Coronary artery (tissue), 2 donors: ENCODE data around the gene PCDHGC3.
A peak's percentile ranks its signal among the peaks of the same experiment; 100 is the strongest.

ENCODE experiments used
- DNase-seq: peaks from one replicate; pipeline ENCODE4 v3.0.0-alpha.2; 2017; ENCODE audit warnings: low spot score
- H3K27ac ChIP-seq, 2 donors: fragments of 200-600 bp; sonication (generic); one replicate each; pipeline ENCODE4 v1.5.1; 2016 to 2019
- H3K4me3 ChIP-seq: fragments of 200-600 bp; sonication (generic); 2 replicates; pipeline ENCODE4 v1.5.1; 2016; ENCODE audit warnings: mild to moderate bottlenecking, moderate library complexity
- TF ChIP-seq, protein P1 (sequence below): fragments of 200-600 bp; sonication (generic); IDR thresholded peaks from one replicate; pipeline ENCODE4 v1.5.1; 2019; ENCODE audit warnings: antibody characterized with exemption

Gene PCDHGC3

GRCh38 chr5:141516672-141517025 is 40.9 kb downstream of the PCDHGC3 start:
- DNase-seq, result no peak
- Histone ChIP-seq H3K4me3 (no peak overlapping the region), H3K27ac (peak overlapping the region; percentile 76 to 94)
- TF ChIP-seq, protein P1, sequence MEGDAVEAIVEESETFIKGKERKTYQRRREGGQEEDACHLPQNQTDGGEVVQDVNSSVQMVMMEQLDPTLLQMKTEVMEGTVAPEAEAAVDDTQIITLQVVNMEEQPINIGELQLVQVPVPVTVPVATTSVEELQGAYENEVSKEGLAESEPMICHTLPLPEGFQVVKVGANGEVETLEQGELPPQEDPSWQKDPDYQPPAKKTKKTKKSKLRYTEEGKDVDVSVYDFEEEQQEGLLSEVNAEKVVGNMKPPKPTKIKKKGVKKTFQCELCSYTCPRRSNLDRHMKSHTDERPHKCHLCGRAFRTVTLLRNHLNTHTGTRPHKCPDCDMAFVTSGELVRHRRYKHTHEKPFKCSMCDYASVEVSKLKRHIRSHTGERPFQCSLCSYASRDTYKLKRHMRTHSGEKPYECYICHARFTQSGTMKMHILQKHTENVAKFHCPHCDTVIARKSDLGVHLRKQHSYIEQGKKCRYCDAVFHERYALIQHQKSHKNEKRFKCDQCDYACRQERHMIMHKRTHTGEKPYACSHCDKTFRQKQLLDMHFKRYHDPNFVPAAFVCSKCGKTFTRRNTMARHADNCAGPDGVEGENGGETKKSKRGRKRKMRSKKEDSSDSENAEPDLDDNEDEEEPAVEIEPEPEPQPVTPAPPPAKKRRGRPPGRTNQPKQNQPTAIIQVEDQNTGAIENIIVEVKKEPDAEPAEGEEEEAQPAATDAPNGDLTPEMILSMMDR, result no peak

GRCh38 chr5:141517312-141517711 is 41.5 kb downstream of the PCDHGC3 start:
- TF ChIP-seq, protein P1, result no peak
- peak overlapping the region in 1 of 2 donors; percentile 28 for H3K27ac ChIP-seq
- DNase-seq, result no peak
- H3K4me3 ChIP-seq, result no peak overlapping the region

DNA sequence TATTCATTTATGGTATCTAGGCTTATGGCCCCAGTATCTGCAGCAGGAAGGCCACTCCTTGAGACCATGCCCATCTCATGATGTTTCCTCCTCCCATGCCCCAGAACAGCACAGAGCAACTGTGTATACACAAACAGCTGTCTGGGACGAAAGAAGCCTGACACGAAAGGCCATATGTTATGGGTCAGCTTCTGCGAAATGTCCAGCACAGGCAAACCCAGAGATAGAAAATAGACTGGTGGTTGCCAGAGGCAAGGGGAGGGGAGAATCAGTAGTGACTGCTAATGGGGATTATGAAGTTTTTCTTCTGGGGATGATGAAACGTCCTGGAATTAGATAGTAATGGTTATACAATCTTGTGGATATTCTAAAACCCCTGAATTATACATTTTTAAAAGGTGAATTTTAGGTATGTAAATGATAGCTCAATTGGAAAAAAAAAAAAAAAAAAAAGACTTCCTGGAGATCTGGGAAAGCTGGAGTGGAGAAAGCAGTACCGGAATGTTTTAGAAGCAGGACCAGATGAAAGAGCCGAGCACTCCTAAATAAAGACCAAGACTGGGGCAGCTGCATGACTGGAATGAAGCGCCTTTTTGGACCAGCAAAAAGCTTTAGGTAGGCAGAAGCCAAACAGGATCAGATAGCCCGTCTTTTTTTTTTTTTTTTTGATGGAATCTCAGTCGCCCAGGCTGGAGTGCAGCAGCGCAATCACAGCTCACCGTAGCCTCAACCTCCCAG is 42.3 kb downstream of the PCDHGC3 start:
- TF ChIP-seq, protein P1, result no peak
- peak overlapping the region in 1 of 2 donors; percentile 28 for H3K27ac ChIP-seq
- DNase-seq, result no peak
- H3K4me3 ChIP-seq, result no peak overlapping the region

GRCh38 chr5:141518618-141519015 is 42.9 kb downstream of the PCDHGC3 start:
- H3K4me3 ChIP-seq, result no peak overlapping the region
- TF ChIP-seq, protein P1, result no peak
- H3K27ac ChIP-seq, result no peak overlapping the region
- DNase-seq, result no peak

DNA sequence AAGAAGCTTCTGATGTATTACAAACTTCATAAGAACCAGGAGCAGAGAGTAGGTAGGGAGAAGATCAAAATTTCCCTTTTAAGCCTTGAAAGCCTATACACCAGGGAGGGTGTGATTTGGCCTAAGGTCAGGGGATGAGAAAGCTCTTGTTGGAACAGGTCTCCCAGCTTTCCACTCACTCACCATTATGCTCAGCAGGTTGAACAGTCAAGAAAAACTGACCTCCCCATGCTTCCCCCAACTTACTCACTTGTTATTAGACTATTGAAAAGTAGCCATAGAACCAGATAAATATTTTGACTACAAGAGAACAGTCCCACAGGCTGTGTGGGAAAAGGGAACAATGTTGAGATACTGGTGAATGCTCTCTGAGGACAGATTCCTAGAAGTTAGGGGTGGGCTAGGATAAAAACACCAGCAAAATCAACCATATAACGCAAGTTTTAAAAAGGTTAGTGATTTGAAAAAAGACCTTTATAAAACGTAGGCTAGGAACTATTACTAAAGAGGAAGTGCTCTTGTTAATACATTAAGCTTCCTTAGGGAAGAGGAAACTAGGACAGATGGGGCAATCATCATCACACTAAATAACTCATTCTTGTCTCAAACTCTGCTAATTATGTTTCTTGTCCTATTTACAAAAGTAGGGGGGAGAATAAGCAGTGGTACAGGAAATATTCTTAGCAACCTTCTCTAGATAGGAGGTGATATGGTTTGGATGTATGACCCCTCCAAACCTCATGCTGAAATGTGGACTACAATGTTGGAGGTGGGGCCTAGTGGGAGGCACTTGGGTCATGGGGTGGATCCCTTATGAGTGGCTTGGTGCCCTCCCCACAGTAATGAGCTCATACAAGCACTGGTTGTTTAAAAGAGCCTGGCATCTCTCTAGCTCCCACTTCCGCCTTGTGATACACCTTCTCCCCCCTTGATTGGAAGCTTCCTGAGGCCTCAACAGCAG is 44.1 kb downstream of the PCDHGC3 start:
- no peak for DNase-seq
- Histone ChIP-seq H3K4me3 (no peak overlapping the region), H3K27ac (peak overlapping the region in 1 of 2 donors; percentile 67)
- TF ChIP-seq, protein P1, result no peak

DNA sequence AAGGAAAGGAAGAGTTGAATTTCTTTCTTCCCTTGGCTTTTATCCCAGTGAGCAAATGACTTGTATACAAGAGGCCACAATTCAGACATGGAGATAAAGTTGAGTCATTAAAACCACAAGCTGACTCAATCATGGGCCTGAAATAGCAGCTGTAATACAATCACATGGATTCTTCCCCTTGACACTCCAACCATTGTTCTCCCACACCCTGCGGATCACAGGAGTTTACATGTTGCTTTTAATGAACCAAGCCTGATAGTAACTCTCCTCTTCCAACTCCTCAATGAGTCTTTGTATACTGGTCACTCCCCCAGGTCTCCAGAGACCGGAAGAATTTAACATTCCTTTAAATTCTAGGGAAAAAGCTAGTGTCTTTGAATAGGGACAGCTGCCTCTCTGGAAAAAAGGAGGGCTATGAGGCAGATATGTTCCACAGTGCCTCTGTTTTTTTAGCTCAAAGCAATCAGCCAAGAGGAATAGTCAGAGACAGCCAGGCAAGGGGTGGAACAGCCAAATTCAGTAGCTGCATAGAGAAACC is 45.5 kb downstream of the PCDHGC3 start:
- TF ChIP-seq, protein P1, result no peak
- Histone ChIP-seq H3K27ac (peak overlapping the region; percentile 67 to 70), H3K4me3 (no peak overlapping the region)
- DNase-seq, result no peak
